Measurements from ENCODE around the gene GLO1. TPM values are rescaled to one million over a fixed set of nuclear protein-coding genes. Genes with fewer than 3 reads are reported as not detected.
"Not testable (repeated sequence)": the region's sequence is repeated elsewhere in the genome, so short reads cannot be mapped to it uniquely, and the experiment has no call there.

GLO1 gene
- total RNA-seq, 1 donor from 2014 or later = 74.5 TPM

GRCh38 chr6:38705924-38706323 lies 3.0 kb upstream of the GLO1 start:
- no peak for DNase-seq (ENCODE audit: low spot score)

- DNase-seq (ENCODE audit: low spot score) = no peak
These were observed 1.1 kb upstream of the GLO1 start for GRCh38 chr6:38703949-38704590.

- no peak for DNase-seq (ENCODE audit: low spot score)
These were observed 1.4 kb downstream of the GLO1 start for GRCh38 chr6:38701551-38701950.

GRCh38 chr6:38699702-38700101 lies 3.2 kb downstream of the GLO1 start:
- DNase-seq (ENCODE audit: low spot score) = not testable (repeated sequence)

- no peak for DNase-seq (ENCODE audit: low spot score)
These were observed 5.1 kb downstream of the GLO1 start for GRCh38 chr6:38697846-38698245.

GRCh38 chr6:38696345-38696744 lies 6.6 kb downstream of the GLO1 start:
- no peak for DNase-seq (ENCODE audit: low spot score)

- DNase-seq (ENCODE audit: low spot score) = no peak
These were observed 7.0 kb downstream of the GLO1 start for GRCh38 chr6:38695933-38696332.

GRCh38 chr6:38695227-38695900 lies 7.6 kb downstream of the GLO1 start:
- no peak for DNase-seq (ENCODE audit: low spot score)

- DNase-seq (ENCODE audit: low spot score) = no peak
These were observed 14.3 kb downstream of the GLO1 start for GRCh38 chr6:38688579-38689087.

GRCh38 chr6:38687549-38687948 lies 15.4 kb downstream of the GLO1 start:
- DNase-seq (ENCODE audit: low spot score) = no peak

- DNase-seq (ENCODE audit: low spot score) = no peak
These were observed 15.9 kb downstream of the GLO1 start for GRCh38 chr6:38687043-38687353.

- no peak for DNase-seq (ENCODE audit: low spot score)
These were observed 16.5 kb downstream of the GLO1 start for GRCh38 chr6:38686270-38687042.

GRCh38 chr6:38684904-38685303 lies 18.0 kb downstream of the GLO1 start:
- no peak for DNase-seq (ENCODE audit: low spot score)

- DNase-seq (ENCODE audit: low spot score) = no peak
These were observed 18.7 kb downstream of the GLO1 start for GRCh38 chr6:38684237-38684636.

GRCh38 chr6:38681850-38682249 lies 21.1 kb downstream of the GLO1 start:
- DNase-seq (ENCODE audit: low spot score) = no peak

- DNase-seq (ENCODE audit: low spot score) = no peak
These were observed 23.3 kb downstream of the GLO1 start for GRCh38 chr6:38679668-38680067.

- no peak for DNase-seq (ENCODE audit: low spot score)
These were observed 24.7 kb downstream of the GLO1 start for GRCh38 chr6:38678178-38678760.

GRCh38 chr6:38676974-38677544 lies 25.9 kb downstream of the GLO1 start:
- DNase-seq (ENCODE audit: low spot score) = no peak

- DNase-seq (ENCODE audit: low spot score) = no peak
These were observed 26.5 kb downstream of the GLO1 start for GRCh38 chr6:38676236-38676973.

- DNase-seq (ENCODE audit: low spot score) = no peak
These were observed 29.4 kb downstream of the GLO1 start for GRCh38 chr6:38673397-38674165.

Data from ureter (tissue), 1 donor.